ENCODE measurements around the gene TRPM2. TPM values are rescaled to one million over a fixed set of nuclear protein-coding genes. Genes with fewer than 3 reads are reported as not detected.

The TRPM2 gene
- total and polyA plus RNA-seq, 2 donors (not counting 1 experiment from before 2014, with no cell fraction given), result not detected

DNA sequence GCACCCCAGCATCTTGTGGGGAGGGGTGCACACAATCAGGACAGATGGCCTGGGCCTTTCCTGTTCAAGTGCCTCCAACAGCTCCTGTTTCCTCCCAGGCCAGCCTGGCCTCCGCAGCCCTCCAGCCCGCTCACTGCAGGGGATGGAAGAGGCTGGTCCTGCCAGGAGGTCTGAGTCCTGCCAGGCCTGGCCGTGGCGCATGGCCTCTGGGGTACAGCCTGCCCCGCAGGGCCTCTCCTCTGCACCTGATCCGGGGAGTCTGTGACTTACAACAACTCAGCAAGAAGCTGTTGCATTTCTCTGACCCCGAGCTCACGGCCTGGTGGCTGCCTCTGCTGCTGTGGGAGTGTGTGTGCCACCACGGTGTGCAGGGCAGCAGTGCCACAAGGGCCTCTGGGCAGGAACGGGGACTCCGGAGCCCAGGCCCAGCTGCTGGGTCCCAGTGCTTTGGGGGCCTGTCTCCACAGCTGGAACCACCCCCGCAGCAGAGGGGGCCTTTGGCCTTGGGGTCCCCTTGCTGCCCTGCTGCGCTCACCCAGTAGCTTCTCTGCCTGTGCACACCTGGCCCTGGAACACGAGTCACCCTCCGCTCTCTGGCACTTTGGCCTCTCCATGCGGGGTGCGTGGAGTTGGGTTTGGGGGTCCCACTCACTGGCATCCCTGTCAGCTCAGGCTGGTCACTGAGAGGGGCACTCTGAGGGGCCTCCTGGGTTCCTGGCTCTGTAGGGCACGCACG, 84.4 kb downstream of the TRPM2 start:
- no peak for DNase-seq (ENCODE audit: low read depth in 2 of 2)
- Histone ChIP-seq H3K4me2 (ENCODE audit: extremely low read depth, insufficient read depth, low read length) (no peak overlapping the region), H3K4me3 (replicated peaks in 1 of 4; ENCODE audit: control extremely low read depth in 1 of 4, insufficient read depth in 1 of 4, low read depth in 3 of 4, low read length in 4 of 4) (no peak overlapping the region), H3K4me1 (ENCODE audit: control insufficient read depth, extremely low read depth, insufficient read depth, low read length) (no peaks in the 10 kb centered on the region), H3K9me3 (ENCODE audit: control insufficient read depth, insufficient read depth, low read depth, low read length) (no peaks in the 10 kb centered on the region), H3K9ac (ENCODE audit: insufficient read depth, low read length) (no peak overlapping the region), H3K27me3 (ENCODE audit: control insufficient read depth, insufficient read depth, low read length) (no peaks in the 10 kb centered on the region), H4K20me1 (ENCODE audit: control insufficient read depth, extremely low read depth, insufficient read depth, low read length) (no peaks in the 10 kb centered on the region), H3K27ac (ENCODE audit: insufficient read depth, low read length) (no peak overlapping the region), H2AFZ (ENCODE audit: low read length) (no peak overlapping the region), H3K36me3 (ENCODE audit: control insufficient read depth, insufficient read depth, low read length) (no peaks in the 10 kb centered on the region), H3K79me2 (ENCODE audit: control insufficient read depth, insufficient read depth, low read length) (no peaks in the 10 kb centered on the region)
- TF ChIP-seq, protein P1, sequence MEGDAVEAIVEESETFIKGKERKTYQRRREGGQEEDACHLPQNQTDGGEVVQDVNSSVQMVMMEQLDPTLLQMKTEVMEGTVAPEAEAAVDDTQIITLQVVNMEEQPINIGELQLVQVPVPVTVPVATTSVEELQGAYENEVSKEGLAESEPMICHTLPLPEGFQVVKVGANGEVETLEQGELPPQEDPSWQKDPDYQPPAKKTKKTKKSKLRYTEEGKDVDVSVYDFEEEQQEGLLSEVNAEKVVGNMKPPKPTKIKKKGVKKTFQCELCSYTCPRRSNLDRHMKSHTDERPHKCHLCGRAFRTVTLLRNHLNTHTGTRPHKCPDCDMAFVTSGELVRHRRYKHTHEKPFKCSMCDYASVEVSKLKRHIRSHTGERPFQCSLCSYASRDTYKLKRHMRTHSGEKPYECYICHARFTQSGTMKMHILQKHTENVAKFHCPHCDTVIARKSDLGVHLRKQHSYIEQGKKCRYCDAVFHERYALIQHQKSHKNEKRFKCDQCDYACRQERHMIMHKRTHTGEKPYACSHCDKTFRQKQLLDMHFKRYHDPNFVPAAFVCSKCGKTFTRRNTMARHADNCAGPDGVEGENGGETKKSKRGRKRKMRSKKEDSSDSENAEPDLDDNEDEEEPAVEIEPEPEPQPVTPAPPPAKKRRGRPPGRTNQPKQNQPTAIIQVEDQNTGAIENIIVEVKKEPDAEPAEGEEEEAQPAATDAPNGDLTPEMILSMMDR (conservative IDR thresholded peaks at IDR 0.05 in 1 of 2, IDR thresholded peaks at IDR 0.05 in 1 of 2; ENCODE audit: low read depth in 1 of 2, low read length in 2 of 2), result no peak

DNA sequence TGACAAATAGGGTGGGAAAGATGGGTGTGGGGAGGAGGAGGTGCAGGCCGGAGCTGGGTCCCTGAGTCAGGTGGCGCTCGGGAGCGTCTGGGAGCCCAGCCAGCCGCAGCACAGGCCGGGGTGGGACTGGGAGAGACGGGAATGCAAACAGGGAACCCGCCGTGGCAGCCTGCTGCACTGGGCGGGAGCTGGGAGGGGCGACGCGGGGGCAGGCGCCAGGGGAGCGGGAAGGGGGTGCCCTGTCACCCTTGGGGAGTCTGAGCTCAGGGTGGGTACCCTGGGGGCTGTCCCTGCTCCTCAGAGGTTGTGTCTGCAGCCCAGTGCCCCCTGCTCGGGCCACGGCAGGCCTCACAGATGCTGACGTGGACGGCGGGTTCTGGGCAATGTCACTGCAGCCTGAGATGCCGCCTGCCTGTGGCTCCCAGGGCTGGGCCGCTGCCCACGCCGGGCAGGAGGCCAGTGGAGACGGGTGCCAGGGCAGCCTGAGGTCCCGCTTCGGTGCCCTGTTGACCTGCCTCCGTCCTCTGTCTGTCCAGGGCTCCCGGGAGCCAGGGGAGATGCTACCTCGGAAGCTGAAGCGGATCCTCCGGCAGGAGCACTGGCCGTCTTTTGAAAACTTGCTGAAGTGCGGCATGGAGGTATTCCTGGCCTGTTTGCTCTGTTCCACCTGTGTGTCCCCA, 85.2 kb downstream of the TRPM2 start:
- H3K27ac ChIP-seq (ENCODE audit: insufficient read depth, low read length), result no peak overlapping the region
- H4K20me1 ChIP-seq (ENCODE audit: control insufficient read depth, extremely low read depth, insufficient read depth, low read length), result no peaks in the 10 kb centered on the region
- DNase-seq (ENCODE audit: low read depth in 2 of 2), result no peak
- H3K79me2 ChIP-seq (ENCODE audit: control insufficient read depth, insufficient read depth, low read length), result no peaks in the 10 kb centered on the region
- no peak for TF ChIP-seq EZH2 (IDR thresholded peaks at IDR 0.05; ENCODE audit: low read length, missing control alignments)
- H3K4me3 ChIP-seq (replicated peaks in 1 of 4; ENCODE audit: control extremely low read depth in 1 of 4, insufficient read depth in 1 of 4, low read depth in 3 of 4, low read length in 4 of 4), result no peak overlapping the region
- no peaks in the 10 kb centered on the region for H3K9me3 ChIP-seq (ENCODE audit: control insufficient read depth, insufficient read depth, low read depth, low read length)
- no peaks in the 10 kb centered on the region for H3K4me1 ChIP-seq (ENCODE audit: control insufficient read depth, extremely low read depth, insufficient read depth, low read length)
- H3K27me3 ChIP-seq (ENCODE audit: control insufficient read depth, insufficient read depth, low read length), result no peaks in the 10 kb centered on the region
- no peak overlapping the region for H3K4me2 ChIP-seq (ENCODE audit: extremely low read depth, insufficient read depth, low read length)
- H3K9ac ChIP-seq (ENCODE audit: insufficient read depth, low read length), result no peak overlapping the region
- no peak overlapping the region for H2AFZ ChIP-seq (ENCODE audit: low read length)
- H3K36me3 ChIP-seq (ENCODE audit: control insufficient read depth, insufficient read depth, low read length), result no peaks in the 10 kb centered on the region

DNA sequence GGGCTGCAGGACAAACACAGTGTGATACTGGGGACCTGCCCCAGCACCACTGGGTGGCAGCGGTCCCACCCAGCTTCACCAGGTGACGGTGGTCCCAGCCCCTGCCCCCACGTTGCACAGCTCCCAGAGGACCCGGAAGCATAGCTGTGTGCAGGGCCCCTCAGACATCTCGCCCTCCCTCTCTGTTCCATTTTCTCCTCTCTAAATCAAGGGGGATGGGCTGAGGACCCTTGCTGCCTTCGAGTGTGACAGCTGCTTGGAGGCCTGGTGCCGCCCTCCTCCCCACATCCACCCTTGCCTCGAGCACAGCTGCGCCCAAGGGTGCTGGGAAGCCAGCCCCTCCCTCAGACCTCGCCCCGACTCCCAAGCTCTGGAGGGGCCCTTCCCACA, 85.8 kb downstream of the TRPM2 start:
- Histone ChIP-seq H3K27ac (ENCODE audit: insufficient read depth, low read length) (no peak overlapping the region), H3K9ac (ENCODE audit: insufficient read depth, low read length) (no peak overlapping the region), H4K20me1 (ENCODE audit: control insufficient read depth, extremely low read depth, insufficient read depth, low read length) (no peaks in the 10 kb centered on the region), H3K4me2 (ENCODE audit: extremely low read depth, insufficient read depth, low read length) (no peak overlapping the region), H2AFZ (ENCODE audit: low read length) (no peak overlapping the region), H3K79me2 (ENCODE audit: control insufficient read depth, insufficient read depth, low read length) (no peaks in the 10 kb centered on the region), H3K9me3 (ENCODE audit: control insufficient read depth, insufficient read depth, low read depth, low read length) (no peaks in the 10 kb centered on the region), H3K36me3 (ENCODE audit: control insufficient read depth, insufficient read depth, low read length) (no peaks in the 10 kb centered on the region), H3K4me3 (replicated peaks in 1 of 4; ENCODE audit: control extremely low read depth in 1 of 4, insufficient read depth in 1 of 4, low read depth in 3 of 4, low read length in 4 of 4) (no peak overlapping the region), H3K27me3 (ENCODE audit: control insufficient read depth, insufficient read depth, low read length) (no peaks in the 10 kb centered on the region), H3K4me1 (ENCODE audit: control insufficient read depth, extremely low read depth, insufficient read depth, low read length) (no peaks in the 10 kb centered on the region)
- no peak for DNase-seq (ENCODE audit: low read depth in 2 of 2)
- TF ChIP-seq EZH2 (IDR thresholded peaks at IDR 0.05; ENCODE audit: low read length, missing control alignments), result no peak
- TF ChIP-seq, protein P1 (conservative IDR thresholded peaks at IDR 0.05 in 1 of 2, IDR thresholded peaks at IDR 0.05 in 1 of 2; ENCODE audit: low read depth in 1 of 2, low read length in 2 of 2), result no peak
